ENCODE measurements around the gene IGSF3. TPM values are rescaled to one million over a fixed set of nuclear protein-coding genes. Genes with fewer than 3 reads are reported as not detected.

IGSF3 gene
- total and polyA plus RNA-seq, 10 of the 15 experiments (the other 5 are each of a cell fraction or from before 2014, with no cell fraction given), result 1.4 to 18.0 (median 9.6) TPM

DNA sequence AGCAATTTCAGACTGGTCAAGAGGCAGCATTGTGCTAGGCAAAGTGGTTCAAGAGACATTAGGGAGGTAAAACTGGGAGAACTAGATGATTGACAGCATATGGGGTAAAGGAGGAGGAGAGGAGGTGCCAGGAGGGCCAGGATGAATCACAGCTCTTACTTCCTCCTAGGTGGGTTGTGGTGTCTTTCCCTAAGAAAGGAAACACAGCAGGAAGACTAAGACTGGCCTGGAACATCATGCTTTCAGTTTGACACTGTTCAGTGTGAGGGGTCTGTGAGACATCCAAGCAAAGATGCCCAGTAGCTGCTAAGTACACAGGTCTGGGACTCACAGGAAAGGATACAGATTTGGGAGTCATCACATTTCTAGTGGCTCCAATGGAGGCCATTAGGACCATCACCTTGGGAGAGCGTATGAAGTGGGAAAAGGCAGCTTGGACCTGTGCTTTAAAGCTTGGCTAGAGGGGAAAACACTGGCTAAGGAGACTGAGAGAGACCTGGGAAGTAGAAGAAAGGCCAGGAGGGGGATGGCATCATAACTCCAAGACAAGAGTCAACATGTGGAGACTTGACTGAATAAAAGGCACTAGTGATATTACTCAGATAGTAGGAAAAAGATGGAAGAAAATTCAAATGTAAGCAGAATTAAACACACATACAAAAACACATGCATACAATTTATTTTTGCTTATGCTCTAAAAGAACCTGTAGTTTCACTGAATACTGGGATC lies 114.0 kb downstream of the IGSF3 start (continued):
- peak; percentile 90 for TF ChIP-seq EED (IDR thresholded peaks at IDR 0.05; ENCODE audit: low read depth)

DNA sequence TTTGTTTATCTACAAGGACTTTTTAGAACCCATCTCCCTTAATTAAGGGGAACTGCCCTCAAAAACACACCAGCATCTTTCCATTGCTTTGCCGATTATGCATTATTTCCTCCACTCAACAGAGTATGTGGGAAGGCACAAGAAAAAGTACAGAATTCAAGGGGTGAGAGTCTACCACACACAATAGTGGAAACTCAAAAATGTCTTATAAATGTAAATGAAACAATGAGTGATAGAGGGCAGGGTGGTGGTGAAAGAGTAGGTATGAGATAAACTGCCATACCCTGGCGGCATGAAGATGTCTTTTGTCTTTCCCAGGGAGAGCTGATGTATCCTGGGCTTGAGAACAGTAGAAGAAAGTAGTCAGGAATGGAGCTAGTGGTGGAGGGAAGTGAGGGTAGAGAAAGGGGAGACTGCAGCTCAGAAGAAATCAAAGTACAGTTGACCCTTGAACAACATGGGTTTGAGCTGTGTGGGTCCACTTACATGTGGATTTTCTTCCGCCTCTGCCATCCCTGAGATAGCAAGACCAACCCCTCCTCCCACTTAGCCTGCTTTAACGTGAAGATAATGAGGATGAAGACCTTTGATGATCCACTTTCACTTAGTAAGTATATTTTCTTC lies 121.1 kb downstream of the IGSF3 start:
- Histone ChIP-seq H3K9ac (ENCODE audit: control insufficient read depth, insufficient read depth, low read length) (no peak overlapping the region), H3K27ac (ENCODE audit: control insufficient read depth, insufficient read depth) (peak overlapping the region; percentile 98), H3K9me3 (replicated peaks; ENCODE audit: control insufficient read depth, insufficient read depth, low read length) (no peaks in the 10 kb centered on the region), H3K4me2 (ENCODE audit: control insufficient read depth, insufficient read depth) (peak overlapping the region; percentile 43), H3K36me3 (ENCODE audit: control insufficient read depth in 2 of 2, insufficient read depth in 2 of 2, low read length in 1 of 2) (peaks cover 14 to 34% of the 10 kb centered on the region in 2 experiments), H3K27me3 (replicated peaks in 1 of 2; ENCODE audit: control insufficient read depth in 2 of 2, insufficient read depth in 2 of 2, low read length in 1 of 2) (no peaks in the 10 kb centered on the region), H3K4me3 (no peak overlapping the region), H4K20me1 (ENCODE audit: control insufficient read depth, insufficient read depth) (no peaks in the 10 kb centered on the region), H2AFZ (ENCODE audit: control insufficient read depth, low read depth, low read length) (no peak overlapping the region), H3K79me2 (ENCODE audit: control insufficient read depth, insufficient read depth, low read length) (peaks cover 96% of the 10 kb centered on the region), H3K4me1 (ENCODE audit: control insufficient read depth, insufficient read depth, low read length) (peaks cover 73% of the 10 kb centered on the region)
- no TSS peak for BruUV-seq (replicated peaks)
- intact Hi-C loops (cut with micrococcal nuclease; ENCODE audit: unreplicated experiment), result no loop called here
- no peak for TF ChIP-seq NRF1 (conservative IDR thresholded peaks at IDR 0.05; ENCODE audit: low read depth, low read length)
- TF ChIP-seq, protein P1, sequence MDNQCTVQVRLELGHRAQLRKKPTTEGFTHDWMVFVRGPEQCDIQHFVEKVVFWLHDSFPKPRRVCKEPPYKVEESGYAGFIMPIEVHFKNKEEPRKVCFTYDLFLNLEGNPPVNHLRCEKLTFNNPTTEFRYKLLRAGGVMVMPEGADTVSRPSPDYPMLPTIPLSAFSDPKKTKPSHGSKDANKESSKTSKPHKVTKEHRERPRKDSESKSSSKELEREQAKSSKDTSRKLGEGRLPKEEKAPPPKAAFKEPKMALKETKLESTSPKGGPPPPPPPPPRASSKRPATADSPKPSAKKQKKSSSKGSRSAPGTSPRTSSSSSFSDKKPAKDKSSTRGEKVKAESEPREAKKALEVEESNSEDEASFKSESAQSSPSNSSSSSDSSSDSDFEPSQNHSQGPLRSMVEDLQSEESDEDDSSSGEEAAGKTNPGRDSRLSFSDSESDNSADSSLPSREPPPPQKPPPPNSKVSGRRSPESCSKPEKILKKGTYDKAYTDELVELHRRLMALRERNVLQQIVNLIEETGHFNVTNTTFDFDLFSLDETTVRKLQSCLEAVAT (IDR thresholded peaks at IDR 0.05), result peak; percentile 32; the same call in 1 of the 2 replicates
- TF ChIP-seq POLR2AphosphoS2 (IDR thresholded peaks at IDR 0.05; ENCODE audit: low read depth, low read length), result peak; percentile 29; the same call in 1 of the 2 replicates
- TF ChIP-seq ZBED1 (IDR thresholded peaks at IDR 0.05; ENCODE audit: borderline replicate concordance), result no peak
- FAIRE-seq, result no peak
- CTCF ChIA-PET, result interaction anchor here (0.8 to 2.0 kb wide), 4 partner anchors 28 to 61 kb away, joined by 3 to 6 read pairs (median 4); no protein-coding TSS in a partner anchor
- POLR2A ChIA-PET, result interaction anchor here (0.7 to 2.1 kb wide), 6 partner anchors 11 to 224 kb away, joined by 3 to 16 read pairs (median 5); no protein-coding TSS in a partner anchor
- ATAC-seq, result peak; percentile 3; the same call in 2 of the 3 replicates
- SMC1A ChIA-PET (ENCODE audit: uncharacterized antibody, unreplicated experiment), result interaction anchor here (0.6 to 11.4 kb wide), 7 partner anchors 12 to 42 kb away, joined by 3 to 128 read pairs (median 4); no protein-coding TSS in a partner anchor
- no peak for DNase-seq (ENCODE audit: low read depth, low spot score)
- 49% methylated on average over 4 of the region's 4 CpGs for WGBS (ENCODE audit: insufficient coverage, insufficient replicate concordance, low lambda C conversion rate, missing lambda C conversion rate)
- in situ Hi-C loops (cut with MboI), result no loop called here
- RAD21 ChIA-PET (ENCODE audit: unreplicated experiment), result interaction anchor here (0.6 to 2.2 kb wide), 7 partner anchors 11 to 232 kb away, joined by 3 to 18 read pairs (median 4); no protein-coding TSS in a partner anchor
